Heart left ventricle (tissue), 16 donors: ENCODE measurements around the gene KLK1. TPM values are rescaled to one million over a fixed set of nuclear protein-coding genes. Genes with fewer than 3 reads are reported as not detected.

ENCODE experiments used
- ATAC-seq, 4 donors: fragments of 200-7000 bp; cut with Tn5 transposase; one replicate each; pipeline ENCODE4 v1.9.1; 2020 to 2022; ENCODE audit warnings: moderate library complexity in 4 of 4, mild to moderate bottlenecking in 3 of 4, moderate number of reproducible peaks in 1 of 4
- DNase-seq, 5 donors: peaks; one replicate each; pipeline ENCODE4 v3.0.0-alpha.2; 2020
- H3K27ac ChIP-seq, 12 donors: fragments of 200-600 bp; sonication (generic) in 4 of 12; one replicate each; pipeline versions ENCODE4 v1.5.0 to v1.8.0; 2016 to 2022; ENCODE audit warnings: mild to moderate bottlenecking in 2 of 12
- H3K27me3 ChIP-seq, 9 donors: fragments of 200-600 bp; sonication (generic) in 2 of 9; one replicate each; pipeline versions ENCODE4 v1.5.1 to v1.8.0; 2016 to 2022; ENCODE audit warnings: mild to moderate bottlenecking in 3 of 9
- H3K36me3 ChIP-seq, 9 donors: fragments of 200-600 bp; sonication (generic) in 2 of 9; one replicate each; pipeline versions ENCODE4 v1.5.0 to v1.8.0; 2018 to 2022; ENCODE audit warnings: mild to moderate bottlenecking in 2 of 9
- H3K4me1 ChIP-seq, 12 donors: fragments of 200-600 bp; sonication (generic) in 4 of 12; one replicate each; pipeline versions ENCODE4 v1.5.0 to v1.8.0; 2016 to 2022; ENCODE audit warnings: mild to moderate bottlenecking in 3 of 12
- H3K4me3 ChIP-seq, 12 donors: fragments of 200-600 bp; sonication (generic) in 4 of 12; one replicate each; pipeline versions ENCODE4 v1.5.0 to v1.8.0; 2017 to 2022; ENCODE audit warnings: mild to moderate bottlenecking in 9 of 12, moderate library complexity in 4 of 12
- H3K9me3 ChIP-seq, 12 donors: fragments of 200-600 bp; sonication (generic) in 4 of 12; one replicate each; pipeline versions ENCODE4 v1.5.0 to v1.8.0; 2016 to 2022; ENCODE audit warnings: mild to moderate bottlenecking in 1 of 12
- POLR2A ChIP-seq, 2 donors: fragments of 450-650 bp; IDR thresholded peaks; one replicate each; pipeline ENCODE4 v1.6.1; 2017; ENCODE audit warnings: antibody characterized with exemption in 2 of 2, mild to moderate bottlenecking in 2 of 2, moderate library complexity in 2 of 2
- WGBS, 4 donors: extraction: QIAGEN DNeasy Blood & Tissue Kit in 2 of 4; methylation state at CpG; one replicate each; pipeline versions ENCODE4 v1.1.5 to v1.1.7; 2013 to 2018; 5-methylcytosine and 5-hydroxymethylcytosine counted together
- intact Hi-C, 10 donors: fragments of 100-400 bp; cut with DNase I; formaldehyde crosslinking; loops; one replicate each; pipeline versions ENCODE4 v1.11.1 to v1.14.2; 2022
- polyA plus RNA-seq, 2 donors: library from polyadenylated mRNA; stranded (reverse); fragments of 200-250 nt; gene quantifications; one replicate each; pipeline ENCODE4 v1.2.3, GENCODE V29; 2013
- total RNA-seq, 9 donors: library from RNA; depleted of rRNA in 2 of 9; stranded (reverse); fragments of >200 nt in 2 of 9; fragmentation: NEBNext Ultra II Directional in 3 of 9; extraction: Animal tissue kit (Norgen Biotek cat#: 25700) in 3 of 9; gene quantifications; one replicate each; pipeline versions ENCODE4 v1.1.0 to v1.2.4, GENCODE V29; 2016 to 2023
- TF ChIP-seq, protein P1 (sequence below), 12 donors: fragments of 200-600 bp; sonication (generic) in 4 of 12; IDR thresholded peaks; one replicate each; pipeline versions ENCODE4 v1.5.0 to v1.8.0; 2018 to 2022; ENCODE audit warnings: antibody characterized with exemption in 12 of 12, mild to moderate bottlenecking in 5 of 12
- donor health status: ischemic (EF 13 %, LVEDD 7.1; RV severe dilation, severe dysfunction).
- donor health status: healthy with polysubstance abuse.
- donor health status: DM: no; HTN: yes; CAD: no.
- donor health status: DM: no; HTN: no; CAD: no.
- donor health status: ischemic (EF 25% LVEDD 6.9; RV normal size, moderate dysfunction).
- donor health status: ischemic (EF 25% LVEDD 5.7; RV mildly dilated, moderate dysfunction).
- donor health status: healthy.
- donor health status: DM: yes; HTN: yes; CAD: no.
- donor health status: ischemic (EF 35%, LVEDD 5.7; RV mildly dilated, moderate dysfunction).
- donor health status: nonischemic (EF 11% LVEDD 7.7; RV severe dilation, severe dysfunction).
- donor health status: DM: yes; HTN: yes; CAD: no.
- donor health status: PGD.
- donor health status: ischemic (EF 29% LVEDD 5.4; RV normal size, mild dysfunction).
- donor health status: nonischemic (EF 23%, LVEDD 6.1; RV moderate dilation, normal function).

Gene KLK1
- total and polyA plus RNA-seq, 11 donors: 0.50 to 1.4 (median 0.58) TPM; not detected in 5

DNA sequence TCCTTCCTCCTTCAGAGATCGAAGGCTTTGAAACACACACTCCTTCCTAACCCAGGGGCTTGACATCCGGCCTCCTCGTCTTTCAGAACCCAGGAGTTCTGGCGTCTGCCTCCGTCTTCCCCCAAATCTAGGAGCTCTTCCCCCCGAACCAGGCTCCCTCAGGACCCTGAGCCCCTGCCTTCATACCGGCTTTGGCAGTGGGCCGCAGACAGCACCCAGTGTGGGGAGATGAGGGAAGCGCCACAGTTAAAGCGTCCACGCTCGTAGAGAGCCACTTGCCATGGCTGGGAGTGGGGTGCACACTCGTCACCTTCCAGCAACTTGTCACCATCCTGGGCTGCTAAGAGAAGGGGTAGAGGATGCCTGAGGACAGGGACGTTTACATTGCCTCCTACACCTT lies 3.9 kb upstream of the KLK1 start:
- DNase-seq (no peak), ATAC-seq (no peak)
- no peak overlapping the region for H3K4me3 ChIP-seq
- no peaks in the 10 kb centered on the region for H3K9me3 ChIP-seq
- no peaks in the 10 kb centered on the region for H3K36me3 ChIP-seq
- WGBS, 4 donors: 77 to 80% (median 78%) methylated on average over 14 of the region's 14 CpGs
- TF ChIP-seq, protein P1, sequence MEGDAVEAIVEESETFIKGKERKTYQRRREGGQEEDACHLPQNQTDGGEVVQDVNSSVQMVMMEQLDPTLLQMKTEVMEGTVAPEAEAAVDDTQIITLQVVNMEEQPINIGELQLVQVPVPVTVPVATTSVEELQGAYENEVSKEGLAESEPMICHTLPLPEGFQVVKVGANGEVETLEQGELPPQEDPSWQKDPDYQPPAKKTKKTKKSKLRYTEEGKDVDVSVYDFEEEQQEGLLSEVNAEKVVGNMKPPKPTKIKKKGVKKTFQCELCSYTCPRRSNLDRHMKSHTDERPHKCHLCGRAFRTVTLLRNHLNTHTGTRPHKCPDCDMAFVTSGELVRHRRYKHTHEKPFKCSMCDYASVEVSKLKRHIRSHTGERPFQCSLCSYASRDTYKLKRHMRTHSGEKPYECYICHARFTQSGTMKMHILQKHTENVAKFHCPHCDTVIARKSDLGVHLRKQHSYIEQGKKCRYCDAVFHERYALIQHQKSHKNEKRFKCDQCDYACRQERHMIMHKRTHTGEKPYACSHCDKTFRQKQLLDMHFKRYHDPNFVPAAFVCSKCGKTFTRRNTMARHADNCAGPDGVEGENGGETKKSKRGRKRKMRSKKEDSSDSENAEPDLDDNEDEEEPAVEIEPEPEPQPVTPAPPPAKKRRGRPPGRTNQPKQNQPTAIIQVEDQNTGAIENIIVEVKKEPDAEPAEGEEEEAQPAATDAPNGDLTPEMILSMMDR (IDR thresholded peaks at IDR 0.05): no peak
- TF ChIP-seq POLR2A (IDR thresholded peaks at IDR 0.05): no peak
- H3K27me3 ChIP-seq: peaks cover 0 to 41% (median 12%) of the 10 kb centered on the region in 9 donors
- intact Hi-C loops: no loop called here
- H3K4me1 ChIP-seq: no peaks in the 10 kb centered on the region
- H3K27ac ChIP-seq: no peak overlapping the region

DNA sequence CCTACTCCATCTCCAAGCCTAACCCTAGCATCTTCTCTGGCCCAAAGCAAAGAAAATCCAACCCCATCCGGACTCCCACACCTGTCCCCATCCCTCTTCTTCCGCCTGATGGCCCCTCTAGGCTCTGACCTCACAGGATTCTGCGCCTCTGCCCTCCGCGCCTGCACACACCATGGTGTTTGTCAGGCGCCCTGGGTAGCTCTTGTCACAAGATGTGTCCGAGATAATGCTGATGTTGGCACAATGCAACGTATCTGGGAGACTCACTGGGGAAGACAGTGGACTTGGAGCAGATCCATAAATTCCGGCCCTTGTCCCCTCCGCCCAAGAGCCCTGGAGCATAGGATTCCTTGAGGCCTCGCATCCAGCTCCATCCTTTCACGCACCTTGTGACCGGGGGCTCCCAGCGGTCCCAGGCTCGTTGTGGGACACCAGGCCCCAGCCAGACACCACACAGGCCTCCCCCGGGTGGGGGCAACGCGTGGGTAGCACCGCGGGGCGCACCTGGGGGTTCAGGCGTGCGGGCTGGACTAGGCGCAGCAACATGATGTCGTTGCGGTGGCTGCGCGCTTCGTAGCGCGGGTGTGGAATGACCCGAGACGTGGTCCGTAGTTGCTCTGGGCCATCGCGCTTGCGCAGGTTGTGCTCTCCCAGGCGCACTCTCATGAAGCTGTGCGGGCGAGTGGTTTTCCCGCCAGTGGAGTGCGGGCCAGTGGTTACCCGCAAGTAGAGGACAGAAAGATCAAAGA lies 3.1 kb upstream of the KLK1 start:
- no peak overlapping the region for H3K4me3 ChIP-seq
- WGBS, 4 donors: 73 to 84% (median 79%) methylated on average over 11 to 43 of the region's 43 CpGs
- peaks cover 2 to 48% (median 16%) of the 10 kb centered on the region in 9 donors for H3K27me3 ChIP-seq
- no peak for ATAC-seq
- H3K4me1 ChIP-seq: no peaks in the 10 kb centered on the region
- intact Hi-C loops: no loop called here
- H3K36me3 ChIP-seq: no peaks in the 10 kb centered on the region
- H3K27ac ChIP-seq: no peak overlapping the region
- no peaks in the 10 kb centered on the region for H3K9me3 ChIP-seq
- DNase-seq: no peak
- TF ChIP-seq, protein P1 (IDR thresholded peaks at IDR 0.05): no peak
- TF ChIP-seq POLR2A (IDR thresholded peaks at IDR 0.05): no peak

DNA sequence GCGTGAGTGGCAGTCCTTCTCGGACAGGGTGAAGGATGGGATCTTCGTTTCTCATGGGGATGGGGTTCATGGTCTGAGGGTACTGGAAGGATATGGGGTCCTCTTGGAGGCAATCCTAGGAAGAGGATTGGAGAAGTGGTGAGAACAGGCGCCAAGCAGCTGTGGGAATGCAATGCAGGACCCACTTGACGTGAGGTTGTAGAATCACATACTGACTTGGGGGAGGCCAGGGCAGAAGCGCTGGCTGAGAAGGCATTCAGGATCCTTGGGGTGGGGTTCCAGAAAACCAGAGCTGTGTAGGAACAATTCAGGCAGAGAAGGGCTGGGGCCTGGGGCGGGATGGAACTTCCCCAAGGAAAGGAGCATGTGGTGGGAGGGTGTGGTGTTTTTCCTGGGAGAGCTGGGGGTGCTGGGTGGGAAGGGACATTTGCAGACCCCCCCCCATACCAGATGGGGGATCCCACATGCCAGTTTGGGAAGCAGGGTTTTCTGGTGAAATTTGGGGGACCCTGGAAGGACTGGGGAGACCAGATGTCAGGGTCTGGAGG lies 852 bp downstream of the KLK1 start:
- H3K27me3 ChIP-seq: peaks cover 22 to 84% (median 44%) of the 10 kb centered on the region in 9 donors
- H3K9me3 ChIP-seq: no peaks in the 10 kb centered on the region
- H3K4me1 ChIP-seq: peaks cover 0 to 16% (median 0%) of the 10 kb centered on the region in 12 donors
- no peak for ATAC-seq
- 61 to 80% (median 77%) methylated on average over 7 of the region's 7 CpGs for WGBS, 4 donors
- H3K36me3 ChIP-seq: no peaks in the 10 kb centered on the region
- intact Hi-C loops: no loop called here
- TF ChIP-seq, protein P1 (IDR thresholded peaks at IDR 0.05): no peak
- TF ChIP-seq POLR2A (IDR thresholded peaks at IDR 0.05): no peak
- DNase-seq: no peak
- no peak overlapping the region for H3K27ac ChIP-seq
- H3K4me3 ChIP-seq: no peak overlapping the region

DNA sequence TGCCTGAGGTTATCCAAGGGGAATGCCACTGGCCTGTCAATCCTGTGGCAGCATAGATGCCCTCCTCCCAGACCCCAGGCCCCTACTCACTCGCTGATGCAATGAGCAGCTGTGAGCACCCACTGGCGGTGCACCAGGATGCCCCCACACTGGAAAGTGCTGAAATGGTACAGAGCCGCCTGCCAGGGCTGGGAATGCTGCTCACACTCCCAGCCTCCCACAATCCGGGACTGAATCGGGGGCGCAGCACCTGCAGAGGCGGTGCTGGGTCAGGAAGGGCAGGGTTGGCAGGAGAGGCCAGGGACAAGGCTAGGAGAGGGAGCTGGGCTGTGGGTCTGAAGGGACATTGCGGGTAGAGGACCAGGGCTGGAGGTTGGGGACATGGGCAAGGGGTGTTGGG lies 2.0 kb downstream of the KLK1 start:
- WGBS, 4 donors: 57 to 70% (median 62%) methylated on average over 7 to 8 of the region's 8 CpGs
- Histone ChIP-seq H3K27ac (no peak overlapping the region), H3K4me3 (no peak overlapping the region), H3K9me3 (no peaks in the 10 kb centered on the region), H3K4me1 (peaks cover 0 to 16% (median 0%) of the 10 kb centered on the region in 12 donors), H3K36me3 (no peaks in the 10 kb centered on the region), H3K27me3 (peaks cover 26 to 82% (median 46%) of the 10 kb centered on the region in 9 donors)
- ATAC-seq: no peak
- intact Hi-C loops: no loop called here
- no peak for DNase-seq
- TF ChIP-seq, protein P1 (IDR thresholded peaks at IDR 0.05): no peak
- TF ChIP-seq POLR2A (IDR thresholded peaks at IDR 0.05): no peak
